Peyer's patch (tissue), 4 donors: ENCODE data around the gene ASCL3. TPM values are rescaled to one million over a fixed set of nuclear protein-coding genes. Genes with fewer than 3 reads are reported as not detected.
"Not testable (repeated sequence)": the region's sequence is repeated elsewhere in the genome, so short reads cannot be mapped to it uniquely, and the experiment has no call there.

Experiments used
- DNase-seq, 3 donors: peaks; one replicate each; pipeline ENCODE4 v3.0.0-alpha.2; 2017 to 2019
- H3K27ac ChIP-seq, 4 donors: fragments of 200-600 bp; sonication (generic); one replicate each; pipeline ENCODE4 v1.5.1; 2016 to 2019
- H3K27me3 ChIP-seq, 2 donors: fragments of 200-600 bp; sonication (generic); one replicate each; pipeline ENCODE4 v1.5.1; 2019
- H3K36me3 ChIP-seq, 3 donors: fragments of 200-600 bp; sonication (generic); one replicate each; pipeline ENCODE4 v1.5.1; 2016 to 2019
- H3K4me1 ChIP-seq, 4 donors: fragments of 200-600 bp; sonication (generic); one replicate each; pipeline ENCODE4 v1.5.1; 2016 to 2019
- H3K4me3 ChIP-seq, 4 donors: fragments of 200-600 bp; sonication (generic); 1 replicate in 3 of 4; 2 replicates in 1 of 4; pipeline ENCODE4 v1.5.1; 2016 to 2019; ENCODE audit warnings: mild to moderate bottlenecking in 1 of 4
- H3K9me3 ChIP-seq, 4 donors: fragments of 200-600 bp; sonication (generic); one replicate each; pipeline ENCODE4 v1.5.1; 2016 to 2019; ENCODE audit warnings: mild to moderate bottlenecking in 1 of 4
- CTCF ChIP-seq, 6 experiments: fragments of 450-650 bp in 4 of 6; fragments of 200-600 bp in 2 of 6; sonication (generic) in 1 of 6; IDR thresholded peaks; one replicate each; pipeline ENCODE4 v1.5.1; 2017 to 2019; ENCODE audit warnings: antibody characterized with exemption in 6 of 6, mild to moderate bottlenecking in 3 of 6, moderate library complexity in 1 of 6
- POLR2A ChIP-seq, 2 donors: fragments of 450-650 bp; IDR thresholded peaks; one replicate each; pipeline ENCODE4 v1.5.1; 2017; ENCODE audit warnings: antibody characterized with exemption in 2 of 2, mild to moderate bottlenecking in 2 of 2, moderate library complexity in 2 of 2
- total RNA-seq, 4 donors: library from RNA; depleted of rRNA; stranded (reverse); fragments of >200 nt; gene quantifications; one replicate each; pipeline ENCODE4 v1.1.0, GENCODE V29; 2016

ASCL3 gene
- total RNA-seq, result not detected

GRCh38 chr11:8942518-8943066 is at the start of gene ASCL3:
ASCL3 (minus strand) TSS chr11:8943016; CDS start chr11:8938161, 4,855 bp downstream.
- Histone ChIP-seq H3K4me3 (no peak within 1 kb of the TSS), H3K4me1 (no peaks in the 10 kb centered on the region), H3K27ac (no peak within 1 kb of the TSS), H3K36me3 (peaks cover 0 to 5% (median 0%) of the 10 kb centered on the region in 3 donors), H3K9me3 (no peaks in the 10 kb centered on the region), H3K27me3 (no peaks in the 10 kb centered on the region)
- DNase-seq, result no peak
- TF ChIP-seq CTCF (IDR thresholded peaks at IDR 0.05) (no peak), POLR2A (IDR thresholded peaks at IDR 0.05) (no peak)

GRCh38 chr11:8989453-8989852 is 46.6 kb upstream of the ASCL3 start:
- Histone ChIP-seq H3K4me1 (no peaks in the 10 kb centered on the region), H3K36me3 (no peaks in the 10 kb centered on the region), H3K27me3 (no peaks in the 10 kb centered on the region), H3K4me3 (no peak overlapping the region), H3K9me3 (no peaks in the 10 kb centered on the region), H3K27ac (no peak overlapping the region)
- no peak for DNase-seq
- TF ChIP-seq CTCF (IDR thresholded peaks at IDR 0.05) (no peak), POLR2A (IDR thresholded peaks at IDR 0.05) (no peak)

GRCh38 chr11:8988329-8989234 is 45.8 kb upstream of the ASCL3 start:
- DNase-seq, result no peak
- Histone ChIP-seq H3K4me1 (no peaks in the 10 kb centered on the region), H3K36me3 (no peaks in the 10 kb centered on the region), H3K9me3 (no peaks in the 10 kb centered on the region), H3K27ac (no peak overlapping the region), H3K27me3 (no peaks in the 10 kb centered on the region), H3K4me3 (no peak overlapping the region)
- TF ChIP-seq CTCF (IDR thresholded peaks at IDR 0.05), result no peak
- no peak for TF ChIP-seq POLR2A (IDR thresholded peaks at IDR 0.05)

GRCh38 chr11:8987446-8987845 is 44.6 kb upstream of the ASCL3 start:
- Histone ChIP-seq H3K4me3 (no peak overlapping the region), H3K27ac (no peak overlapping the region), H3K9me3 (no peaks in the 10 kb centered on the region), H3K36me3 (no peaks in the 10 kb centered on the region), H3K4me1 (no peaks in the 10 kb centered on the region), H3K27me3 (no peaks in the 10 kb centered on the region)
- TF ChIP-seq POLR2A (IDR thresholded peaks at IDR 0.05), result no peak
- no peak for DNase-seq

GRCh38 chr11:8986772-8987171 is 44.0 kb upstream of the ASCL3 start:
- H3K27ac ChIP-seq, H3K27me3 ChIP-seq, H3K4me1 ChIP-seq, DNase-seq, H3K36me3 ChIP-seq, H3K4me3 ChIP-seq, H3K9me3 ChIP-seq: not testable (repeated sequence)

GRCh38 chr11:8985462-8985861 is 42.6 kb upstream of the ASCL3 start:
- Histone ChIP-seq H3K36me3 (no peaks in the 10 kb centered on the region), H3K4me3 (no peak overlapping the region), H3K9me3 (no peaks in the 10 kb centered on the region), H3K27ac (no peak overlapping the region), H3K4me1 (no peaks in the 10 kb centered on the region), H3K27me3 (no peaks in the 10 kb centered on the region)
- no peak for TF ChIP-seq POLR2A (IDR thresholded peaks at IDR 0.05)
- no peak for TF ChIP-seq CTCF (IDR thresholded peaks at IDR 0.05)
- DNase-seq, result no peak
